Measurements from ENCODE around the gene DDR1.

DNA sequence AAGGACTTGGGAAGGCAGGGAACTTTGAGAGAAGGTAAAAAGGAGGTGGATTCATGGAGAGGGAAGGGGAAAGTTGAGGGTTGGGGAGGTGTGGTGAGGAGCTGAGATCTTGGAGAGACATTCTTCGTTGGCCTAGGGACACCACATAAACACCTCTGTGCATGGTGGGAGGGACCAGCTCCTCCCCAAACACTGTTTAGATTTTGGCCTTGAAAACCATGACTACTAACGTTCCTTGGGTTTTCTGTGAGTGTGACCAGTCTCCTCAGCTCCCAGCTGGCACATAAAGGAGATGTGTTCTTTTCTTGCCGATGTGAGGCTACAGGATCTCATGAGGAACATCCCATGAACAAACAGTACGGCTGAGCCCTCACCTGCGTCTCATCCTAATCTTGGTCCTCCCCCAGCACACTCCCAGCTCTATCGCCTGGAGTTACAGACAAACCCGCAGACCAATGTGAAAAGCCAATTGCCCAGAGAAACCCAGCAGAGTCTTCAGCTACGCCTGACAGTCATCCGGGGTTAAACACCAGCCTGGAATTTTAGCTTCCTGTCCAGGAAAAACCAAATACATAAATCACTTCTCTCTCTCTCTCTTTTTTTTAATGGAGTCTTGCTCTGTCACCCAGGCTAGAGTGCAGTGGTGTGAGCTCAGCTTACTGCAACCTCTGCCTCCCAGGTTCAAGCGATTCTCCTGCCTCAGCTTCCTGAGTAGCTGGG, 22.0 kb upstream of the DDR1 start:
- TF ChIP-seq, protein P1, sequence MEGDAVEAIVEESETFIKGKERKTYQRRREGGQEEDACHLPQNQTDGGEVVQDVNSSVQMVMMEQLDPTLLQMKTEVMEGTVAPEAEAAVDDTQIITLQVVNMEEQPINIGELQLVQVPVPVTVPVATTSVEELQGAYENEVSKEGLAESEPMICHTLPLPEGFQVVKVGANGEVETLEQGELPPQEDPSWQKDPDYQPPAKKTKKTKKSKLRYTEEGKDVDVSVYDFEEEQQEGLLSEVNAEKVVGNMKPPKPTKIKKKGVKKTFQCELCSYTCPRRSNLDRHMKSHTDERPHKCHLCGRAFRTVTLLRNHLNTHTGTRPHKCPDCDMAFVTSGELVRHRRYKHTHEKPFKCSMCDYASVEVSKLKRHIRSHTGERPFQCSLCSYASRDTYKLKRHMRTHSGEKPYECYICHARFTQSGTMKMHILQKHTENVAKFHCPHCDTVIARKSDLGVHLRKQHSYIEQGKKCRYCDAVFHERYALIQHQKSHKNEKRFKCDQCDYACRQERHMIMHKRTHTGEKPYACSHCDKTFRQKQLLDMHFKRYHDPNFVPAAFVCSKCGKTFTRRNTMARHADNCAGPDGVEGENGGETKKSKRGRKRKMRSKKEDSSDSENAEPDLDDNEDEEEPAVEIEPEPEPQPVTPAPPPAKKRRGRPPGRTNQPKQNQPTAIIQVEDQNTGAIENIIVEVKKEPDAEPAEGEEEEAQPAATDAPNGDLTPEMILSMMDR (IDR thresholded peaks at IDR 0.05), result no peak
- TF ChIP-seq POLR2AphosphoS5 (IDR thresholded peaks at IDR 0.05), result no peak
- TF ChIP-seq POLR2A (IDR thresholded peaks at IDR 0.05), result no peak
